ENCODE data around the gene PPP1R3G.
A peak's percentile ranks its signal among the peaks of the same experiment; 100 is the strongest.

PPP1R3G gene

DNA sequence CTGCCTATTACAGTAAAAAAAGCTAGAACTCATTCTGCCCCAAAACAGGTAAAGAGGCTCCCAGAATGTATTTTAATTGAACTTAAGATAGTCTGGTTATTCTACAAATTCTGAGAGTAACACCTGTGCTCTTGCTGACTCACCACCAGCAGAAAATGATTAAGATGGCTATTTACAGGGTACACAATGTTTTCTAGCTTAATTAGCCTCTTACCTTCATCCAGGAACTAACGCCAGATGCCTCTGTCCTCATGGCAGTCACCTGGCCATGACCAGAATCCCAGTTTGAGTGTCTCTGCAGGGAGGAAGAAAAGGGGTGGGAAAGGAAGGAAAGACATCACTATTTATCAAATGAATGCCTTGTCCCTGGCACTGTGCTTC lies 31.3 kb upstream of the PPP1R3G start:
- H3K9ac ChIP-seq (ENCODE audit: low read depth, low read length, poor library complexity, severe bottlenecking), result no peak overlapping the region
- H3K4me1 ChIP-seq (ENCODE audit: insufficient read depth, low read length, poor library complexity, severe bottlenecking), result peaks cover 10% of the 10 kb centered on the region
- H2AFZ ChIP-seq (ENCODE audit: low read length), result no peak overlapping the region
- no peaks in the 10 kb centered on the region for H3K27me3 ChIP-seq (ENCODE audit: insufficient read depth, low read length, poor library complexity, severe bottlenecking)
- no peak overlapping the region for H3K4me3 ChIP-seq (ENCODE audit: low read length, poor library complexity, severe bottlenecking)
- no peaks in the 10 kb centered on the region for H3K36me3 ChIP-seq (ENCODE audit: insufficient read depth, low read length)
- H3K9me2 ChIP-seq (replicated peaks; ENCODE audit: low read depth, low read length), result no peaks in the 10 kb centered on the region
- no peaks in the 10 kb centered on the region for H4K20me1 ChIP-seq (ENCODE audit: insufficient read depth, low read length, poor library complexity, severe bottlenecking)
- H3K79me2 ChIP-seq (ENCODE audit: insufficient read depth, low read length), result no peaks in the 10 kb centered on the region
- H3F3A ChIP-seq (ENCODE audit: low read depth), result no peaks in the 10 kb centered on the region
- H3K9me3 ChIP-seq (ENCODE audit: insufficient read depth, low read depth, low read length), result peaks cover 14% of the 10 kb centered on the region; the same call in 1 of the 2 replicates
- TF ChIP-seq EZH2phosphoT487 (IDR thresholded peaks at IDR 0.05; ENCODE audit: borderline replicate concordance), result no peak
- TF ChIP-seq, protein P1, sequence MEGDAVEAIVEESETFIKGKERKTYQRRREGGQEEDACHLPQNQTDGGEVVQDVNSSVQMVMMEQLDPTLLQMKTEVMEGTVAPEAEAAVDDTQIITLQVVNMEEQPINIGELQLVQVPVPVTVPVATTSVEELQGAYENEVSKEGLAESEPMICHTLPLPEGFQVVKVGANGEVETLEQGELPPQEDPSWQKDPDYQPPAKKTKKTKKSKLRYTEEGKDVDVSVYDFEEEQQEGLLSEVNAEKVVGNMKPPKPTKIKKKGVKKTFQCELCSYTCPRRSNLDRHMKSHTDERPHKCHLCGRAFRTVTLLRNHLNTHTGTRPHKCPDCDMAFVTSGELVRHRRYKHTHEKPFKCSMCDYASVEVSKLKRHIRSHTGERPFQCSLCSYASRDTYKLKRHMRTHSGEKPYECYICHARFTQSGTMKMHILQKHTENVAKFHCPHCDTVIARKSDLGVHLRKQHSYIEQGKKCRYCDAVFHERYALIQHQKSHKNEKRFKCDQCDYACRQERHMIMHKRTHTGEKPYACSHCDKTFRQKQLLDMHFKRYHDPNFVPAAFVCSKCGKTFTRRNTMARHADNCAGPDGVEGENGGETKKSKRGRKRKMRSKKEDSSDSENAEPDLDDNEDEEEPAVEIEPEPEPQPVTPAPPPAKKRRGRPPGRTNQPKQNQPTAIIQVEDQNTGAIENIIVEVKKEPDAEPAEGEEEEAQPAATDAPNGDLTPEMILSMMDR (conservative IDR thresholded peaks at IDR 0.05; ENCODE audit: low read length), result no peak
- peak overlapping the region; percentile 26 for H3K4me2 ChIP-seq (ENCODE audit: low read depth, low read length, poor library complexity, severe bottlenecking)

DNA sequence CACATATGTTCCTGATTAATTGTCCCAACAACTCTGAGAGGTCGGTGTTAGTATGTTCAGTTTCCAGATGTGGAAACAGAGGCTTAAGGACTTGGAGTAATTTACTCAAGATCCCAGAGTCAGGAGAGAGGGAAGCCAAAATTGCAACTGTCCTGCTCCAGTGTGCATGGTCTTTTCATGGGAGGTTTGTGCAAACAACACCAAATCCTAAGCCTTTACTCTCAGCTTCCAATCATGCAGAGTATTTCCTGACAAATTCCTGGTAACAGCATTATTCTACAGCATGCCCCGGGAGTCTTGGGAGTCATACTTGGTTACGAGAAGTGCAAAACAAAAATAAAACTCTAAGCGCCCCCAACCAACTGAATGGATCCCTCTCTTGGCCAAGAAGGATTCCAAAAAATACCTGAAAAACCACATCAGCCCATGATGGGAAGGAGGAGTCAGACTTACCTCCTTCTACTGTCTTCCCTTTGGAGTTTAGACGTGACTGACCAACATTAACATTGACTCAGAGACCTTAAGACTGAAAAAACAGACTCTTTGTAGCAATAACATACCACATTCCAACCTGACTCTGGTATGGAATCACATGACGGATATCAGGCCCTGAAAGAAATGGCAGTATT lies 30.8 kb upstream of the PPP1R3G start:
- H3K4me3 ChIP-seq (ENCODE audit: low read length, poor library complexity, severe bottlenecking), result no peak overlapping the region
- peaks cover 10% of the 10 kb centered on the region for H3K4me1 ChIP-seq (ENCODE audit: insufficient read depth, low read length, poor library complexity, severe bottlenecking)
- no peaks in the 10 kb centered on the region for H3K9me2 ChIP-seq (replicated peaks; ENCODE audit: low read depth, low read length)
- no peaks in the 10 kb centered on the region for H3K36me3 ChIP-seq (ENCODE audit: insufficient read depth, low read length)
- no peak overlapping the region for H3K9ac ChIP-seq (ENCODE audit: low read depth, low read length, poor library complexity, severe bottlenecking)
- TF ChIP-seq, protein P1 (conservative IDR thresholded peaks at IDR 0.05; ENCODE audit: low read length), result no peak
- no peak for TF ChIP-seq EZH2phosphoT487 (IDR thresholded peaks at IDR 0.05; ENCODE audit: borderline replicate concordance)
- H4K20me1 ChIP-seq (ENCODE audit: insufficient read depth, low read length, poor library complexity, severe bottlenecking), result no peaks in the 10 kb centered on the region
- H3K79me2 ChIP-seq (ENCODE audit: insufficient read depth, low read length), result no peaks in the 10 kb centered on the region
- H2AFZ ChIP-seq (ENCODE audit: low read length), result no peak overlapping the region
- no peaks in the 10 kb centered on the region for H3K27me3 ChIP-seq (ENCODE audit: insufficient read depth, low read length, poor library complexity, severe bottlenecking)
- H3K9me3 ChIP-seq (ENCODE audit: insufficient read depth, low read depth, low read length), result peaks cover 14% of the 10 kb centered on the region; the same call in 1 of the 2 replicates
- no peak overlapping the region for H3K4me2 ChIP-seq (ENCODE audit: low read depth, low read length, poor library complexity, severe bottlenecking)
- no peaks in the 10 kb centered on the region for H3F3A ChIP-seq (ENCODE audit: low read depth)

DNA sequence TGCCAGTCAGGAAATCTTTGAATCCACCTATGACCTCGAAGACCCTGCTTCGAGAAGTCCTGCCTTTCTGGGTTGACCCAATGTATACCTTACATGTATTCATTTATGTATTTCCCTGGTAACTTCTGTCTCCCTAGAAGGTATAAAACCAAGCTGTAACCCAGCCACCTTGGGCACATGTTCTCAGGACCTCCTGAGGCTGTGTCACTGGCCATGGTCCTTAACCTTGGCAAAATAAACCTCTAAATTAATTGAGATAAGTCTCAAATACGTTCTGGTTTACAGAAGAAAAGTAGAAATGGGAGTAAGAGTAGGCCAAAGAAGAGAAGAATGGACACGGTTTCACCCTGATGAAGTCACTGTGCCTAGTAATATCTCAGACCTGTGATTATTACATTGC lies 30.0 kb upstream of the PPP1R3G start:
- H3K9me3 ChIP-seq (ENCODE audit: insufficient read depth, low read depth, low read length), result peaks cover 12% of the 10 kb centered on the region; the same call in 1 of the 2 replicates
- no peaks in the 10 kb centered on the region for H3K79me2 ChIP-seq (ENCODE audit: insufficient read depth, low read length)
- H3F3A ChIP-seq (ENCODE audit: low read depth), result no peaks in the 10 kb centered on the region
- H3K9ac ChIP-seq (ENCODE audit: low read depth, low read length, poor library complexity, severe bottlenecking), result no peak overlapping the region
- peaks cover 10% of the 10 kb centered on the region for H3K4me1 ChIP-seq (ENCODE audit: insufficient read depth, low read length, poor library complexity, severe bottlenecking)
- no peak overlapping the region for H3K4me2 ChIP-seq (ENCODE audit: low read depth, low read length, poor library complexity, severe bottlenecking)
- H3K9me2 ChIP-seq (replicated peaks; ENCODE audit: low read depth, low read length), result no peaks in the 10 kb centered on the region
- H3K36me3 ChIP-seq (ENCODE audit: insufficient read depth, low read length), result no peaks in the 10 kb centered on the region
- no peak overlapping the region for H3K4me3 ChIP-seq (ENCODE audit: low read length, poor library complexity, severe bottlenecking)
- H4K20me1 ChIP-seq (ENCODE audit: insufficient read depth, low read length, poor library complexity, severe bottlenecking), result no peaks in the 10 kb centered on the region
- no peak overlapping the region for H2AFZ ChIP-seq (ENCODE audit: low read length)
- H3K27me3 ChIP-seq (ENCODE audit: insufficient read depth, low read length, poor library complexity, severe bottlenecking), result no peaks in the 10 kb centered on the region
- TF ChIP-seq EZH2phosphoT487 (IDR thresholded peaks at IDR 0.05; ENCODE audit: borderline replicate concordance), result no peak
- TF ChIP-seq, protein P1 (conservative IDR thresholded peaks at IDR 0.05; ENCODE audit: low read length), result no peak
